BLaER1 (cell line): ENCODE measurements around the gene GPR149.

ENCODE experiments used
- H3K27ac ChIP-seq: shearing (Covaris generic); formaldehyde crosslinking; 2 replicates; pipeline ENCODE4 v1.8.1; 2022
- H3K27me3 ChIP-seq: shearing (Covaris generic); formaldehyde crosslinking; 2 replicates; pipeline ENCODE4 v1.8.1; 2022
- H3K36me3 ChIP-seq: shearing (Covaris generic); formaldehyde crosslinking; 2 replicates; pipeline ENCODE4 v1.8.1; 2022
- H3K4me1 ChIP-seq: shearing (Covaris generic); formaldehyde crosslinking; 2 replicates; pipeline ENCODE4 v1.8.1; 2022
- H3K4me2 ChIP-seq: shearing (Covaris generic); formaldehyde crosslinking; 2 replicates; pipeline ENCODE4 v1.8.1; 2022
- H3K4me3 ChIP-seq: shearing (Covaris generic); formaldehyde crosslinking; 2 replicates; pipeline ENCODE4 v1.8.1; 2022
- H3K9ac ChIP-seq: shearing (Covaris generic); formaldehyde crosslinking; 2 replicates; pipeline ENCODE4 v1.8.1; 2022
- H3K9me3 ChIP-seq: shearing (Covaris generic); formaldehyde crosslinking; 2 replicates; pipeline ENCODE4 v1.8.1; 2022
- H4K20me1 ChIP-seq: shearing (Covaris generic); formaldehyde crosslinking; 2 replicates; pipeline ENCODE4 v1.8.1; 2022
- Cebpa-rat ChIP-seq: shearing (Covaris generic); IDR thresholded peaks from 2 replicates; pipeline ENCODE4 v1.8.1; 2022

Gene GPR149

GRCh38 chr3:154421083-154421482, 8.9 kb downstream of the GPR149 start:
- no peak overlapping the region for H3K4me3 ChIP-seq
- H4K20me1 ChIP-seq: no peaks in the 10 kb centered on the region; the same call in 1 of the 2 replicates
- no peaks in the 10 kb centered on the region for H3K36me3 ChIP-seq
- no peak overlapping the region for H3K9ac ChIP-seq
- no peaks in the 10 kb centered on the region for H3K4me1 ChIP-seq
- no peaks in the 10 kb centered on the region for H3K27me3 ChIP-seq
- H3K9me3 ChIP-seq: no peaks in the 10 kb centered on the region
- no peak for TF ChIP-seq Cebpa-rat
- no peak overlapping the region for H3K27ac ChIP-seq
- no peak overlapping the region for H3K4me2 ChIP-seq

- Histone ChIP-seq H3K4me2 (no peak overlapping the region), H3K27ac (no peak overlapping the region), H3K9me3 (no peaks in the 10 kb centered on the region), H3K27me3 (no peaks in the 10 kb centered on the region), H3K9ac (no peak overlapping the region), H4K20me1 (no peaks in the 10 kb centered on the region), H3K4me3 (no peak overlapping the region), H3K4me1 (peaks cover 7% of the 10 kb centered on the region; the same call in 1 of the 2 replicates), H3K36me3 (no peaks in the 10 kb centered on the region)
- TF ChIP-seq Cebpa-rat: no peak
Observed at GRCh38 chr3:154398084-154398967, 31.7 kb downstream of the GPR149 start.

GRCh38 chr3:154389861-154390260, 40.1 kb downstream of the GPR149 start:
- Histone ChIP-seq H3K27ac (no peak overlapping the region), H3K4me3 (no peak overlapping the region), H3K9ac (no peak overlapping the region), H3K36me3 (no peaks in the 10 kb centered on the region), H3K9me3 (no peaks in the 10 kb centered on the region), H3K4me1 (no peaks in the 10 kb centered on the region), H4K20me1 (no peaks in the 10 kb centered on the region), H3K4me2 (no peak overlapping the region), H3K27me3 (no peaks in the 10 kb centered on the region)
- TF ChIP-seq Cebpa-rat: no peak

- Histone ChIP-seq H3K9me3 (no peaks in the 10 kb centered on the region), H3K36me3 (no peaks in the 10 kb centered on the region)
Observed at GRCh38 chr3:154384479-154384878, 45.5 kb downstream of the GPR149 start.

GRCh38 chr3:154378311-154378710, 51.7 kb downstream of the GPR149 start:
- H3K4me2 ChIP-seq: no peak overlapping the region

More at GRCh38 chr3:154384479-154384878, 45.5 kb downstream of the GPR149 start:
- H3K27ac ChIP-seq: no peak overlapping the region
- H3K4me1 ChIP-seq: no peaks in the 10 kb centered on the region
- H3K9ac ChIP-seq: no peak overlapping the region
- no peaks in the 10 kb centered on the region for H4K20me1 ChIP-seq
- H3K4me3 ChIP-seq: no peak overlapping the region
- H3K27me3 ChIP-seq: no peaks in the 10 kb centered on the region
- no peak overlapping the region for H3K4me2 ChIP-seq
- TF ChIP-seq Cebpa-rat: no peak

GRCh38 chr3:154367221-154367620, 62.8 kb downstream of the GPR149 start:
- no peaks in the 10 kb centered on the region for H3K27me3 ChIP-seq
- H4K20me1 ChIP-seq: no peaks in the 10 kb centered on the region
- H3K4me1 ChIP-seq: no peaks in the 10 kb centered on the region
- TF ChIP-seq Cebpa-rat: no peak
- no peak overlapping the region for H3K9ac ChIP-seq
- H3K9me3 ChIP-seq: peaks cover 10% of the 10 kb centered on the region
- no peaks in the 10 kb centered on the region for H3K36me3 ChIP-seq
- H3K27ac ChIP-seq: no peak overlapping the region
- no peak overlapping the region for H3K4me2 ChIP-seq
- H3K4me3 ChIP-seq: no peak overlapping the region

More at GRCh38 chr3:154378311-154378710, 51.7 kb downstream of the GPR149 start:
- TF ChIP-seq Cebpa-rat: no peak
- Histone ChIP-seq H3K27me3 (no peaks in the 10 kb centered on the region), H3K36me3 (no peaks in the 10 kb centered on the region), H3K9me3 (no peaks in the 10 kb centered on the region), H3K4me1 (no peaks in the 10 kb centered on the region), H3K9ac (no peak overlapping the region), H3K4me3 (no peak overlapping the region), H3K27ac (no peak overlapping the region), H4K20me1 (no peaks in the 10 kb centered on the region)

GRCh38 chr3:154364849-154365248, 65.1 kb downstream of the GPR149 start:
- no peak overlapping the region for H3K9ac ChIP-seq
- no peaks in the 10 kb centered on the region for H3K27me3 ChIP-seq
- no peak for TF ChIP-seq Cebpa-rat
- H3K27ac ChIP-seq: no peak overlapping the region
- H4K20me1 ChIP-seq: no peaks in the 10 kb centered on the region
- no peak overlapping the region for H3K4me3 ChIP-seq
- no peaks in the 10 kb centered on the region for H3K36me3 ChIP-seq
- H3K9me3 ChIP-seq: peaks cover 10% of the 10 kb centered on the region
- no peak overlapping the region for H3K4me2 ChIP-seq
- no peaks in the 10 kb centered on the region for H3K4me1 ChIP-seq

GRCh38 chr3:154361099-154361498, 68.9 kb downstream of the GPR149 start:
- H3K4me1 ChIP-seq: no peaks in the 10 kb centered on the region
- no peaks in the 10 kb centered on the region for H3K36me3 ChIP-seq
- no peak overlapping the region for H3K4me3 ChIP-seq
- H3K27ac ChIP-seq: no peak overlapping the region
- H3K4me2 ChIP-seq: no peak overlapping the region
- no peaks in the 10 kb centered on the region for H3K27me3 ChIP-seq
- no peak overlapping the region for H3K9ac ChIP-seq
- no peak for TF ChIP-seq Cebpa-rat
- peaks cover 10% of the 10 kb centered on the region for H3K9me3 ChIP-seq
- H4K20me1 ChIP-seq: no peaks in the 10 kb centered on the region

- Histone ChIP-seq H3K4me2 (no peak overlapping the region), H3K4me1 (no peaks in the 10 kb centered on the region)
- TF ChIP-seq Cebpa-rat: no peak
Observed at GRCh38 chr3:154356009-154356408, 74.0 kb downstream of the GPR149 start.

GRCh38 chr3:154349223-154349622, 80.8 kb downstream of the GPR149 start:
- H3K36me3 ChIP-seq: no peaks in the 10 kb centered on the region
- no peak overlapping the region for H3K9ac ChIP-seq
- no peak for TF ChIP-seq Cebpa-rat
- no peaks in the 10 kb centered on the region for H3K9me3 ChIP-seq
- H3K4me2 ChIP-seq: 0 out of 2 replicates have a peak overlapping the region, but pooled peaks have one; percentile 42
- H3K27me3 ChIP-seq: no peaks in the 10 kb centered on the region
- no peak overlapping the region for H3K4me3 ChIP-seq
- H3K27ac ChIP-seq: no peak overlapping the region
- H3K4me1 ChIP-seq: peaks cover 12% of the 10 kb centered on the region
- no peaks in the 10 kb centered on the region for H4K20me1 ChIP-seq

More at GRCh38 chr3:154356009-154356408, 74.0 kb downstream of the GPR149 start:
- Histone ChIP-seq H3K27me3 (no peaks in the 10 kb centered on the region), H3K9me3 (no peaks in the 10 kb centered on the region), H3K36me3 (no peaks in the 10 kb centered on the region), H4K20me1 (no peaks in the 10 kb centered on the region), H3K4me3 (no peak overlapping the region), H3K27ac (no peak overlapping the region), H3K9ac (no peak overlapping the region)
